ENCODE data around the gene ANK2.

DNA sequence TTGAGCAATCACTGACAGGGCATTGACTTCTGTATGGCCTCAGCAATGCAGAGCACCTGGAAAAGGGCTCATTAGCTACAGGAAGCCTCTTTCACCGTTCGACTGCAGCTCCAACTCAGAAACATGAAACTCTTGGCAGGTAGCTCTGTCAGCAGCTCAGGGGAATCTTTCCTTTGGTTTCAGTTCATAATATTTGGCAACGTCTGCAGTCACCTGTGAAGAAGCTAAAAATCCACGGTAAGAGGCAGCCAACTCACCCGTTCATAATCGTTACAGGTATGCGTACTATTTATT lies 357.2 kb downstream of the ANK2 start:
- TF ChIP-seq CTCF (IDR thresholded peaks at IDR 0.05; ENCODE audit: low read depth, low read length, missing input control): no peak
- TF ChIP-seq YY1 (IDR thresholded peaks at IDR 0.05): peak; percentile 69
- TF ChIP-seq, protein P1, sequence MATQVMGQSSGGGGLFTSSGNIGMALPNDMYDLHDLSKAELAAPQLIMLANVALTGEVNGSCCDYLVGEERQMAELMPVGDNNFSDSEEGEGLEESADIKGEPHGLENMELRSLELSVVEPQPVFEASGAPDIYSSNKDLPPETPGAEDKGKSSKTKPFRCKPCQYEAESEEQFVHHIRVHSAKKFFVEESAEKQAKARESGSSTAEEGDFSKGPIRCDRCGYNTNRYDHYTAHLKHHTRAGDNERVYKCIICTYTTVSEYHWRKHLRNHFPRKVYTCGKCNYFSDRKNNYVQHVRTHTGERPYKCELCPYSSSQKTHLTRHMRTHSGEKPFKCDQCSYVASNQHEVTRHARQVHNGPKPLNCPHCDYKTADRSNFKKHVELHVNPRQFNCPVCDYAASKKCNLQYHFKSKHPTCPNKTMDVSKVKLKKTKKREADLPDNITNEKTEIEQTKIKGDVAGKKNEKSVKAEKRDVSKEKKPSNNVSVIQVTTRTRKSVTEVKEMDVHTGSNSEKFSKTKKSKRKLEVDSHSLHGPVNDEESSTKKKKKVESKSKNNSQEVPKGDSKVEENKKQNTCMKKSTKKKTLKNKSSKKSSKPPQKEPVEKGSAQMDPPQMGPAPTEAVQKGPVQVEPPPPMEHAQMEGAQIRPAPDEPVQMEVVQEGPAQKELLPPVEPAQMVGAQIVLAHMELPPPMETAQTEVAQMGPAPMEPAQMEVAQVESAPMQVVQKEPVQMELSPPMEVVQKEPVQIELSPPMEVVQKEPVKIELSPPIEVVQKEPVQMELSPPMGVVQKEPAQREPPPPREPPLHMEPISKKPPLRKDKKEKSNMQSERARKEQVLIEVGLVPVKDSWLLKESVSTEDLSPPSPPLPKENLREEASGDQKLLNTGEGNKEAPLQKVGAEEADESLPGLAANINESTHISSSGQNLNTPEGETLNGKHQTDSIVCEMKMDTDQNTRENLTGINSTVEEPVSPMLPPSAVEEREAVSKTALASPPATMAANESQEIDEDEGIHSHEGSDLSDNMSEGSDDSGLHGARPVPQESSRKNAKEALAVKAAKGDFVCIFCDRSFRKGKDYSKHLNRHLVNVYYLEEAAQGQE (IDR thresholded peaks at IDR 0.05): peak; percentile 38
- TF ChIP-seq, protein P2, sequence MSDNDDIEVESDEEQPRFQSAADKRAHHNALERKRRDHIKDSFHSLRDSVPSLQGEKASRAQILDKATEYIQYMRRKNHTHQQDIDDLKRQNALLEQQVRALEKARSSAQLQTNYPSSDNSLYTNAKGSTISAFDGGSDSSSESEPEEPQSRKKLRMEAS (IDR thresholded peaks at IDR 0.05): peak; percentile 16
- no peak for TF ChIP-seq GABPA (IDR thresholded peaks at IDR 0.05 in 1 of 2, conservative IDR thresholded peaks at IDR 0.05 in 1 of 2)
- TF ChIP-seq HNF4A (conservative IDR thresholded peaks at IDR 0.05): peak; percentile 41 to 50
- TF ChIP-seq EGR1 (IDR thresholded peaks at IDR 0.05; ENCODE audit: low read depth in 2 of 2): no peak
- peak; percentile 94 to 95 for TF ChIP-seq RXRA (IDR thresholded peaks at IDR 0.05)

All from liver (tissue), 3 donors.